Neural cell (in vitro differentiated cells): ENCODE results near the gene SMCHD1.

Source experiments
- CTCF ChIP-seq: fragments of 450-650 bp; IDR thresholded peaks from 2 replicates; pipeline ENCODE4 v1.5.1; 2014; ENCODE audit warnings: antibody characterized with exemption, mild to moderate bottlenecking, moderate library complexity; ENCODE audit not compliant: poor library complexity, severe bottlenecking
- EZH2 ChIP-seq: fragments of 200-600, 300-800 bp; shearing (Covaris generic), sonication (generic); IDR thresholded peaks from 2 replicates; pipeline ENCODE4 v1.6.1; 2014; ENCODE audit warnings: antibody characterized with exemption, low read length, borderline replicate concordance, mild to moderate bottlenecking; ENCODE audit not compliant: insufficient read depth, poor library complexity, severe bottlenecking
- MXI1 ChIP-seq: fragments of 450-650 bp; conservative IDR thresholded peaks from 2 replicates; pipeline ENCODE4 v1.6.1; 2014; ENCODE audit warnings: antibody characterized with exemption, mild to moderate bottlenecking; ENCODE audit not compliant: poor library complexity, severe bottlenecking

- TF ChIP-seq EZH2, result no peak
- no peak for TF ChIP-seq CTCF
- no peak for TF ChIP-seq MXI1
These were observed 195.3 kb downstream of the SMCHD1 start for GRCh38 chr18:2850816-2851215.
